MM.1S (cell line): ENCODE measurements around the gene GIPC2.

ENCODE experiments used
- DNase-seq: peaks from one replicate; pipeline ENCODE4 v3.0.0-alpha.2; 2015
- H2AFZ ChIP-seq: fragments of 300-600 bp; sonication (generic); 2 replicates; pipeline ENCODE4 v1.6.0; 2016; ENCODE audit warnings: antibody characterized with exemption, low read length
- H3F3A ChIP-seq: fragments of 300-600 bp; sonication (generic); 2 replicates; pipeline ENCODE4 v1.6.1; 2016; ENCODE audit warnings: mild to moderate bottlenecking, antibody characterized with exemption, low read length, moderate library complexity, mixed read lengths; ENCODE audit not compliant: insufficient read depth
- H3K27ac ChIP-seq: fragments of 300-600 bp; sonication (generic); 2 replicates; pipeline ENCODE4 v1.5.1; 2016; ENCODE audit warnings: mild to moderate bottlenecking, low read length
- H3K27me3 ChIP-seq: fragments of 300-600 bp; sonication (generic); replicated peaks from 2 replicates; pipeline ENCODE4 v1.6.0; 2016; ENCODE audit warnings: low read length; ENCODE audit not compliant: insufficient read depth
- H3K36me3 ChIP-seq: fragments of 300-600 bp; sonication (generic); replicated peaks from 2 replicates; pipeline ENCODE4 v1.6.1; 2016; ENCODE audit warnings: mild to moderate bottlenecking, low read length, mixed read lengths; ENCODE audit not compliant: insufficient read depth
- H3K4me1 ChIP-seq: fragments of 300-600 bp; sonication (generic); 2 replicates; pipeline ENCODE4 v1.6.1; 2016; ENCODE audit warnings: low read length, mixed read lengths
- H3K4me2 ChIP-seq: fragments of 300-600 bp; sonication (generic); 2 replicates; pipeline ENCODE4 v1.6.0; 2016; ENCODE audit warnings: low read depth, low read length
- H3K4me3 ChIP-seq: fragments of 300-600 bp; sonication (generic); 2 replicates; pipeline ENCODE4 v1.5.1; 2016; ENCODE audit warnings: low read length, mixed read lengths
- H3K79me2 ChIP-seq: fragments of 300-600 bp; sonication (generic); 2 replicates; pipeline ENCODE4 v1.6.1; 2016; ENCODE audit warnings: mixed run types, low read length, mixed read lengths
- H3K9ac ChIP-seq: fragments of 300-600 bp; sonication (generic); 2 replicates; pipeline ENCODE4 v1.6.1; 2016; ENCODE audit warnings: low read length, mixed read lengths
- H3K9me2 ChIP-seq: fragments of 300-600 bp; sonication (generic); replicated peaks from 2 replicates; pipeline ENCODE4 v1.6.1; 2016; ENCODE audit warnings: mild to moderate bottlenecking, low read length, mixed read lengths; ENCODE audit not compliant: insufficient read depth
- H3K9me3 ChIP-seq: fragments of 300-600 bp; sonication (generic); replicated peaks from 2 replicates; pipeline ENCODE4 v1.6.1; 2016; ENCODE audit warnings: mild to moderate bottlenecking, low read length, mixed read lengths; ENCODE audit not compliant: insufficient read depth
- H4K20me1 ChIP-seq: fragments of 300-600 bp; sonication (generic); 2 replicates; pipeline ENCODE4 v1.6.1; 2016; ENCODE audit warnings: mild to moderate bottlenecking, low read length, moderate library complexity, mixed read lengths; ENCODE audit not compliant: insufficient read depth
- CTCF ChIP-seq: fragments of 300-600 bp; sonication (generic); IDR thresholded peaks from 2 replicates; pipeline ENCODE4 v1.5.1; 2016; ENCODE audit warnings: antibody characterized with exemption, low read length, mixed read lengths
- EZH2 ChIP-seq: fragments of 300-600 bp; sonication (generic); optimal IDR thresholded peaks from 2 replicates; pipeline ENCODE3; 2017; ENCODE audit warnings: low read depth, mild to moderate bottlenecking, antibody characterized with exemption, low read length, mixed read lengths
- EZH2phosphoT487 ChIP-seq: fragments of 300-600 bp; sonication (generic); IDR thresholded peaks from 2 replicates; pipeline ENCODE4 v1.6.1; 2018; ENCODE audit warnings: antibody characterized with exemption, low read length

GIPC2 gene

DNA sequence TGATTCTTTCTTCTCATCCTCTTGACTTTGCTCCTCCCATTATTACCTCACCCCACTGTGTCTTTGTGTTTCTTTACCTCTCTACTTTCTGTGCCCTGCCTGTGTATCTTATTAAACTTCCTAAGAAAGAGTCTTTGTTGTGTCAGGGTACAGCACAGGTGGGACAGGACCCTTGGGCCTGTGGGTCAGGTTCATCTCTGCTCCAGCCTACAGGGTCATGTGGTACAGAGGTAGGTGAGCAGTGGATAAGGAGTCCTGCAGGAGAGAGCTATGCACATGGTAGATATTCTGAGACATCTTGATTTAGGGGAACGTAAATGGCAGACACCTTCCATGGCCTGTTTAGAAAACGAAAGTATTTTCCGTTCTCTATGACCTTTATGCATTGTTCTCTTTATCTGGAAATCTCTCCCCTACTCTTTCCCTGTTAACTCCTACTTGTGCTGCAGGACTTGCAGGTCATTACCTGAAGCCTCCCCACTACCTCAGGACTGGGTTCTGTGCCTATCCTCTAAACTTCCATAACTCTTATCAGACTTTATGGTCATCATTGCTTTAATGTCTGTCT is 9.9 kb downstream of the GIPC2 start:
- peak overlapping the region; percentile 50 for H3K4me2 ChIP-seq
- no peak for DNase-seq
- H3K9me2 ChIP-seq: no peaks in the 10 kb centered on the region

DNA sequence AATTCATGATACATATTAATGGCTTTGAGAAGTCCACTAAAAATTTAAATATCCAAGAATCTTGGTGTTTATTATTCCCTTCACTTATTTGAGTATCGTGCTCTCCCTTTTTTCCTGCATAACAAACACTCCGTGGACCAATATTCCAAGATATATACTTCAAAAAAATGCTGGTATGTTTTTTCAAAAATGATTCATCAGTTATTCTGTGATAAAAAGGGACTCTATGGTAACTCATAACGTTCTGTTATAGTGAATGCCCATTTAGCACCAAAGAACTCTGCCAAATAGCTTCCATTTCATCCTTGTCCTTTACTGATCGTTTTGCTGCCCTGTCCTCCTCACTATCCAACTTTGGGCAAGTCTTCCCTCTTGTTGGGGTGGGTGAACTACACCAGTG is 12.9 kb downstream of the GIPC2 start:
- no peak for DNase-seq
- Histone ChIP-seq H3K4me1 (no peaks in the 10 kb centered on the region), H3K9me3 (no peaks in the 10 kb centered on the region)

More for the DNA sequence above, 9.9 kb downstream of the GIPC2 start:
- H3K9ac ChIP-seq: no peak overlapping the region
- no peaks in the 10 kb centered on the region for H3K79me2 ChIP-seq
- H3K36me3 ChIP-seq: no peaks in the 10 kb centered on the region
- peaks cover 8% of the 10 kb centered on the region; the same call in 1 of the 2 replicates for H3K4me1 ChIP-seq
- H3K27me3 ChIP-seq: no peaks in the 10 kb centered on the region
- no peaks in the 10 kb centered on the region for H3K9me3 ChIP-seq
- no peak for TF ChIP-seq EZH2
- no peak for TF ChIP-seq EZH2phosphoT487
- H4K20me1 ChIP-seq: no peaks in the 10 kb centered on the region
- peak overlapping the region; percentile 85 for H2AFZ ChIP-seq
- H3K27ac ChIP-seq: no peak overlapping the region
- H3K4me3 ChIP-seq: no peak overlapping the region
- no peaks in the 10 kb centered on the region for H3F3A ChIP-seq

GRCh38 chr1:78060857-78061563 is 15.2 kb downstream of the GIPC2 start:
- no peak for DNase-seq
- Histone ChIP-seq H3K4me1 (no peaks in the 10 kb centered on the region), H3K27me3 (no peaks in the 10 kb centered on the region), H3F3A (no peaks in the 10 kb centered on the region), H3K4me3 (no peak overlapping the region), H3K9me3 (no peaks in the 10 kb centered on the region), H3K9me2 (no peaks in the 10 kb centered on the region), H3K27ac (no peak overlapping the region), H3K79me2 (no peaks in the 10 kb centered on the region), H2AFZ (no peak overlapping the region), H3K9ac (no peak overlapping the region), H3K4me2 (no peak overlapping the region), H4K20me1 (no peaks in the 10 kb centered on the region), H3K36me3 (no peaks in the 10 kb centered on the region)
- TF ChIP-seq CTCF: no peak

More for the DNA sequence above, 12.9 kb downstream of the GIPC2 start:
- Histone ChIP-seq H2AFZ (no peak overlapping the region), H3K9ac (no peak overlapping the region), H3K4me3 (no peak overlapping the region), H3K79me2 (no peaks in the 10 kb centered on the region), H3K4me2 (no peak overlapping the region), H3K27me3 (no peaks in the 10 kb centered on the region), H4K20me1 (no peaks in the 10 kb centered on the region), H3K36me3 (no peaks in the 10 kb centered on the region), H3K9me2 (no peaks in the 10 kb centered on the region), H3K27ac (no peak overlapping the region), H3F3A (no peaks in the 10 kb centered on the region)
- no peak for TF ChIP-seq CTCF
- no peak for TF ChIP-seq EZH2phosphoT487
- no peak for TF ChIP-seq EZH2
